PC-9 (cell line): ENCODE results near the gene DBF4B.

Experiments used
- EZH2 ChIP-seq: fragments of 200-600 bp; sonication (generic); IDR thresholded peaks from 2 replicates; pipeline ENCODE4 v1.8.0; 2017; ENCODE audit warnings: antibody characterized with exemption, low read depth
- TF ChIP-seq, protein P1 (sequence below): fragments of 200-600 bp; sonication (generic); conservative IDR thresholded peaks from 2 replicates; pipeline ENCODE4 v1.6.1; 2017; ENCODE audit warnings: mixed run types, antibody characterized with exemption, mild to moderate bottlenecking, moderate library complexity

- TF ChIP-seq, protein P1, sequence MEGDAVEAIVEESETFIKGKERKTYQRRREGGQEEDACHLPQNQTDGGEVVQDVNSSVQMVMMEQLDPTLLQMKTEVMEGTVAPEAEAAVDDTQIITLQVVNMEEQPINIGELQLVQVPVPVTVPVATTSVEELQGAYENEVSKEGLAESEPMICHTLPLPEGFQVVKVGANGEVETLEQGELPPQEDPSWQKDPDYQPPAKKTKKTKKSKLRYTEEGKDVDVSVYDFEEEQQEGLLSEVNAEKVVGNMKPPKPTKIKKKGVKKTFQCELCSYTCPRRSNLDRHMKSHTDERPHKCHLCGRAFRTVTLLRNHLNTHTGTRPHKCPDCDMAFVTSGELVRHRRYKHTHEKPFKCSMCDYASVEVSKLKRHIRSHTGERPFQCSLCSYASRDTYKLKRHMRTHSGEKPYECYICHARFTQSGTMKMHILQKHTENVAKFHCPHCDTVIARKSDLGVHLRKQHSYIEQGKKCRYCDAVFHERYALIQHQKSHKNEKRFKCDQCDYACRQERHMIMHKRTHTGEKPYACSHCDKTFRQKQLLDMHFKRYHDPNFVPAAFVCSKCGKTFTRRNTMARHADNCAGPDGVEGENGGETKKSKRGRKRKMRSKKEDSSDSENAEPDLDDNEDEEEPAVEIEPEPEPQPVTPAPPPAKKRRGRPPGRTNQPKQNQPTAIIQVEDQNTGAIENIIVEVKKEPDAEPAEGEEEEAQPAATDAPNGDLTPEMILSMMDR, result no peak
- no peak for TF ChIP-seq EZH2
Measured at GRCh38 chr17:44780845-44781480, 72.5 kb downstream of the DBF4B start.
